Testis (tissue), 3 donors: ENCODE data around the gene ITPR2. TPM values are rescaled to one million over a fixed set of nuclear protein-coding genes. Genes with fewer than 3 reads are reported as not detected.

ENCODE experiments used
- DNase-seq: peaks from one replicate; pipeline ENCODE4 v3.0.0-alpha.2; 2019
- H3K27ac ChIP-seq, 2 donors: fragments of 200-600 bp; sonication (generic); one replicate each; pipeline ENCODE4 v1.5.1; 2019
- H3K27me3 ChIP-seq: fragments of 200-600 bp; sonication (generic); one replicate; pipeline ENCODE4 v1.5.1; 2019
- H3K36me3 ChIP-seq: fragments of 200-600 bp; sonication (generic); one replicate; pipeline ENCODE4 v1.5.1; 2017; ENCODE audit warnings: low read depth; ENCODE audit errors: missing control alignments
- H3K4me1 ChIP-seq: fragments of 200-600 bp; sonication (generic); one replicate; pipeline ENCODE4 v1.5.1; 2019
- H3K4me3 ChIP-seq, 2 donors: fragments of 200-600 bp; sonication (generic); one replicate each; pipeline ENCODE4 v1.5.1; 2017 to 2019
- H3K9me3 ChIP-seq: fragments of 200-600 bp; sonication (generic); one replicate; pipeline ENCODE4 v1.5.1; 2017
- CTCF ChIP-seq, 3 experiments: fragments of 450-650 bp in 2 of 3; fragments of 200-600 bp in 1 of 3; sonication (generic) in 1 of 3; IDR thresholded peaks; one replicate each; pipeline ENCODE4 v1.5.1; 2016 to 2019; ENCODE audit warnings: antibody characterized with exemption in 3 of 3, mild to moderate bottlenecking in 2 of 3, moderate library complexity in 1 of 3
- POLR2A ChIP-seq: fragments of 450-650 bp; IDR thresholded peaks from one replicate; pipeline ENCODE4 v1.6.1; 2017; ENCODE audit warnings: antibody characterized with exemption, mild to moderate bottlenecking, moderate library complexity
- WGBS, 2 donors: methylation state at CpG; one replicate each; pipeline ENCODE4 v1.1.5; 2018; 5-methylcytosine and 5-hydroxymethylcytosine counted together
- intact Hi-C: fragments of 100-400 bp; cut with DNase I; formaldehyde crosslinking; loops from one replicate; pipeline ENCODE4 v1.15.1; 2023; ENCODE audit warnings: low total_unique reads
- polyA plus RNA-seq: library from polyadenylated mRNA; stranded (reverse); fragments of 350-450 nt; fragmentation: Illumina TruSeq; extraction: RNeasy Lipid Tissue Mini Kit (QIAGEN cat#74804); gene quantifications from one replicate; pipeline ENCODE4 v1.2.3, GENCODE V29; 2014; ENCODE audit warnings: low read depth, low replicate concordance; ENCODE audit not compliant: insufficient read depth
- total RNA-seq, 2 donors: library from RNA; depleted of rRNA; stranded (reverse); fragments of >200 nt; gene quantifications; one replicate each; pipeline ENCODE4 v1.2.3, GENCODE V29; 2016

ITPR2 gene
- total and polyA plus RNA-seq, 3 donors from 2014 or later = 4.9 to 60.6 (median 56.9) TPM

GRCh38 chr12:26567126-26567525 lies 265.9 kb downstream of the ITPR2 start:
- whole genome bisulfite sequencing, 2 donors = 59 to 65% methylated on average over 2 of the region's 2 CpGs
- TF ChIP-seq POLR2A (no peak), CTCF (IDR thresholded peaks at IDR 0.05) (no peak)
- H3K27me3 ChIP-seq = no peaks in the 10 kb centered on the region
- no peaks in the 10 kb centered on the region for H3K9me3 ChIP-seq
- no peak for DNase-seq
- no peak overlapping the region for H3K4me3 ChIP-seq
- H3K36me3 ChIP-seq = no peaks in the 10 kb centered on the region
- H3K4me1 ChIP-seq = no peaks in the 10 kb centered on the region
- H3K27ac ChIP-seq = no peak overlapping the region
- intact Hi-C loops = no loop called here

GRCh38 chr12:26566675-26567074 lies 266.3 kb downstream of the ITPR2 start:
- no peaks in the 10 kb centered on the region for H3K36me3 ChIP-seq
- H3K4me3 ChIP-seq = no peak overlapping the region
- H3K9me3 ChIP-seq = no peaks in the 10 kb centered on the region
- no peak for TF ChIP-seq CTCF (IDR thresholded peaks at IDR 0.05)
- TF ChIP-seq POLR2A = no peak
- intact Hi-C loops = no loop called here
- H3K4me1 ChIP-seq = no peaks in the 10 kb centered on the region
- WGBS, 2 donors = 52 to 59% methylated on average over 2 of the region's 2 CpGs
- H3K27me3 ChIP-seq = no peaks in the 10 kb centered on the region
- no peak for DNase-seq
- no peak overlapping the region for H3K27ac ChIP-seq

- DNase-seq = no peak
- Histone ChIP-seq H3K4me1 (no peaks in the 10 kb centered on the region), H3K36me3 (no peaks in the 10 kb centered on the region), H3K9me3 (no peaks in the 10 kb centered on the region), H3K27ac (no peak overlapping the region), H3K4me3 (no peak overlapping the region), H3K27me3 (no peaks in the 10 kb centered on the region)
- TF ChIP-seq CTCF (IDR thresholded peaks at IDR 0.05) (no peak), POLR2A (no peak)
- intact Hi-C loops = no loop called here
Observed at GRCh38 chr12:26566186-26566585, 266.8 kb downstream of the ITPR2 start.

GRCh38 chr12:26564391-26564790 lies 268.6 kb downstream of the ITPR2 start:
- intact Hi-C loops = no loop called here
- H3K4me1 ChIP-seq = no peaks in the 10 kb centered on the region
- DNase-seq = no peak
- no peaks in the 10 kb centered on the region for H3K9me3 ChIP-seq
- H3K36me3 ChIP-seq = no peaks in the 10 kb centered on the region
- TF ChIP-seq POLR2A = no peak
- TF ChIP-seq CTCF (IDR thresholded peaks at IDR 0.05) = no peak
- no peak overlapping the region for H3K4me3 ChIP-seq
- 63 to 75% methylated on average over 5 of the region's 5 CpGs for WGBS, 2 donors
- H3K27ac ChIP-seq = no peak overlapping the region
- no peaks in the 10 kb centered on the region for H3K27me3 ChIP-seq

GRCh38 chr12:26563552-26563951 lies 269.4 kb downstream of the ITPR2 start:
- H3K4me1 ChIP-seq = no peaks in the 10 kb centered on the region
- H3K36me3 ChIP-seq = no peaks in the 10 kb centered on the region
- H3K9me3 ChIP-seq = no peaks in the 10 kb centered on the region
- 95% methylated on average over 4 of the region's 4 CpGs for WGBS, 2 donors
- H3K4me3 ChIP-seq = no peak overlapping the region
- no peak overlapping the region for H3K27ac ChIP-seq
- TF ChIP-seq CTCF (IDR thresholded peaks at IDR 0.05) (no peak), POLR2A (no peak)
- no peaks in the 10 kb centered on the region for H3K27me3 ChIP-seq
- DNase-seq = no peak
- intact Hi-C loops = no loop called here
